Measurements from ENCODE around the gene NAA25.

The NAA25 gene

DNA sequence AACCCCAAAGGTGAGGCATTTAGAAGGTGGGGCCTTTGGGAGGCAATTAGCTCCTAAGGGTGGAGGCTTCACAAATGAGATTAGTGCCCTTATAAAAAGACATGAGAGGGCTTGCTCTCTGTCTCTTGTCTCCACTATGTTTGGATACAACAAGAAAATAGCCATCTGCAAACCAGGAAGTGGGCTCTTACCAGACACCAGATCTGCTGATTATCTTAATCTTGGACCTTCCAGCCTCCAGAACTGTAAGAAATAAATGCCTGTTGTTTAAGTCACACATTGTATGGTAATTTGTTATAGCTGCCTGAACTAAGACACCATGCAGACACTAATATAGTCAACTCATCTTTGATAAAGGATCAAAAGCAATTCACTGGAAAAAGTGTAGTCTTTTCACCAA, 130.0 kb downstream of the NAA25 start:
- DNase-seq, result no peak

DNA sequence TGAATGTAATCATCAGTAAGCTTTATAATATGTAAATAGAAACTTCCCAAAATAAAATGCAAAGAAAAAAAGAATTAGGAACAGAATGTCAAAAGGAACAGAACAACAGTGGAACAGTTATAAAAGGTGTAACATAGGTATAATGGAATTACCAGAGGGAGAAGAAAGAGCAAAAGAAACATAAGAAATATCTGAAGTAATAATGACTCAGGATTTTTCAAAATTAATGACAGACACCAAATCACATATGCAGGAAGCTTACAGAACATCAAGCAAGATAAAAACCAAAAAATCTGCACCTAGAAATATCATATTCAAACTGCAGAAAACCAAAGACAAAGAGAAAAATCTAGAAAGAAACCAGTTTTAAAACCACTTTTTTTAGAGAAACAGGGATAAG, 131.7 kb downstream of the NAA25 start:
- DNase-seq, result no peak
